Loucy (cell line): ENCODE results near the gene PDHA1.

ENCODE experiments used
- H2AFZ ChIP-seq: fragments of 200-600 bp; sonication (generic); 2 replicates; pipeline ENCODE4 v1.6.0; 2016; ENCODE audit warnings: antibody characterized with exemption, mild to moderate bottlenecking, low read length, moderate library complexity
- H3F3A ChIP-seq: fragments of 200-600 bp; 2 replicates; pipeline ENCODE4 v1.6.0; 2016; ENCODE audit warnings: antibody characterized with exemption, low read depth, mild to moderate bottlenecking
- H3K27me3 ChIP-seq: fragments of 200-600 bp; sonication (generic); 2 replicates; pipeline ENCODE4 v1.6.1; 2014; ENCODE audit warnings: low read length, mild to moderate bottlenecking; ENCODE audit not compliant: insufficient read depth, poor library complexity, severe bottlenecking
- H3K36me3 ChIP-seq: fragments of 200-600 bp; sonication (generic); 2 replicates; pipeline ENCODE4 v1.6.1; 2016; ENCODE audit warnings: low read length; ENCODE audit not compliant: insufficient read depth
- H3K4me1 ChIP-seq: fragments of 200-600 bp; sonication (generic); 2 replicates; pipeline ENCODE4 v1.5.1; 2014; ENCODE audit warnings: low read length, mild to moderate bottlenecking; ENCODE audit not compliant: insufficient read depth, poor library complexity, severe bottlenecking
- H3K4me2 ChIP-seq: fragments of 200-600 bp; sonication (generic); 2 replicates; pipeline ENCODE4 v1.6.0; 2014; ENCODE audit warnings: antibody characterized with exemption, low read length, low read depth, mild to moderate bottlenecking; ENCODE audit not compliant: poor library complexity, severe bottlenecking
- H3K4me3 ChIP-seq: fragments of 200-600 bp; sonication (generic); 2 replicates; pipeline ENCODE4 v1.5.1; 2014; ENCODE audit warnings: low read length, mild to moderate bottlenecking, mixed read lengths; ENCODE audit not compliant: poor library complexity, severe bottlenecking
- H3K79me2 ChIP-seq: fragments of 200-600 bp; sonication (generic); 2 replicates; pipeline ENCODE4 v1.6.1; 2014; ENCODE audit warnings: low read length; ENCODE audit not compliant: insufficient read depth
- H3K9ac ChIP-seq: fragments of 200-600 bp; sonication (generic); 2 replicates; pipeline ENCODE4 v1.6.0; 2014; ENCODE audit warnings: mild to moderate bottlenecking, low read depth, low read length, moderate library complexity; ENCODE audit not compliant: poor library complexity, severe bottlenecking
- H3K9me2 ChIP-seq: fragments of 200-600 bp; sonication (generic); replicated peaks from 2 replicates; pipeline ENCODE4 v1.6.1; 2016; ENCODE audit warnings: low read depth, low read length, mixed read lengths
- H3K9me3 ChIP-seq: fragments of 200-600 bp; sonication (generic); 2 replicates; pipeline ENCODE4 v1.6.1; 2014; ENCODE audit warnings: mild to moderate bottlenecking, antibody characterized with exemption, low read length, low read depth; ENCODE audit not compliant: insufficient read depth
- H4K20me1 ChIP-seq: fragments of 200-600 bp; sonication (generic); 2 replicates; pipeline ENCODE4 v1.6.0; 2014; ENCODE audit warnings: antibody characterized with exemption, low read length, mild to moderate bottlenecking; ENCODE audit not compliant: insufficient read depth, poor library complexity, severe bottlenecking
- EZH2phosphoT487 ChIP-seq: fragments of 200-600 bp; IDR thresholded peaks from 2 replicates; pipeline ENCODE4 v1.6.1; 2018; ENCODE audit warnings: antibody characterized with exemption, mild to moderate bottlenecking, moderate library complexity, borderline replicate concordance
- TF ChIP-seq, protein P1 (sequence below): fragments of 200-600 bp; sonication (generic); conservative IDR thresholded peaks from 2 replicates; pipeline ENCODE4 v1.5.1; 2014; ENCODE audit warnings: mild to moderate bottlenecking, antibody characterized with exemption, low read length

Gene PDHA1

DNA sequence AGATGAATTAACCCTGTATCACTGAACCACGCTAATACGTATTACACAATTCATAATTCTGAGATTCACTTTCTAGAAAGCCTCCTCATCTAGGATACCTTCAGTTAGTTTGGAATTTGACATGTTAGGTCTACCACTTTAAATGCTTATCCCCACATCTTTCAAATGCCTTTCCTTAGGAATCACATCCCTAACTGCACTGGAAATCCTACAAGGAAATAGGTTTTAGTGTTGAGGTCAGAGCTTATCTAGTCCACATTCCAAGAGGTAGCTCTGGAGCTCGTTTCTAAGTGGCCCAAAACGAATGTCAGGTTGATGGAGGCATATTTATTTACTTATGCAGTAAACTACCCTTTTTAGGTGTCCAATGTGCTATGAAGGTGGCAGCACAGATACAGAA, 18.0 kb downstream of the PDHA1 start:
- H3K4me3 ChIP-seq = no peak overlapping the region
- H3K9me3 ChIP-seq = no peaks in the 10 kb centered on the region
- no peaks in the 10 kb centered on the region for H3F3A ChIP-seq
- no peak overlapping the region for H3K4me2 ChIP-seq
- H2AFZ ChIP-seq = no peak overlapping the region
- no peaks in the 10 kb centered on the region for H3K4me1 ChIP-seq
- TF ChIP-seq, protein P1, sequence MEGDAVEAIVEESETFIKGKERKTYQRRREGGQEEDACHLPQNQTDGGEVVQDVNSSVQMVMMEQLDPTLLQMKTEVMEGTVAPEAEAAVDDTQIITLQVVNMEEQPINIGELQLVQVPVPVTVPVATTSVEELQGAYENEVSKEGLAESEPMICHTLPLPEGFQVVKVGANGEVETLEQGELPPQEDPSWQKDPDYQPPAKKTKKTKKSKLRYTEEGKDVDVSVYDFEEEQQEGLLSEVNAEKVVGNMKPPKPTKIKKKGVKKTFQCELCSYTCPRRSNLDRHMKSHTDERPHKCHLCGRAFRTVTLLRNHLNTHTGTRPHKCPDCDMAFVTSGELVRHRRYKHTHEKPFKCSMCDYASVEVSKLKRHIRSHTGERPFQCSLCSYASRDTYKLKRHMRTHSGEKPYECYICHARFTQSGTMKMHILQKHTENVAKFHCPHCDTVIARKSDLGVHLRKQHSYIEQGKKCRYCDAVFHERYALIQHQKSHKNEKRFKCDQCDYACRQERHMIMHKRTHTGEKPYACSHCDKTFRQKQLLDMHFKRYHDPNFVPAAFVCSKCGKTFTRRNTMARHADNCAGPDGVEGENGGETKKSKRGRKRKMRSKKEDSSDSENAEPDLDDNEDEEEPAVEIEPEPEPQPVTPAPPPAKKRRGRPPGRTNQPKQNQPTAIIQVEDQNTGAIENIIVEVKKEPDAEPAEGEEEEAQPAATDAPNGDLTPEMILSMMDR = no peak
- no peak for TF ChIP-seq EZH2phosphoT487
- H3K27me3 ChIP-seq = no peaks in the 10 kb centered on the region
- H4K20me1 ChIP-seq = no peaks in the 10 kb centered on the region
- H3K9ac ChIP-seq = no peak overlapping the region
- peaks cover 35% of the 10 kb centered on the region; the same call in 1 of the 2 replicates for H3K36me3 ChIP-seq
- no peaks in the 10 kb centered on the region for H3K9me2 ChIP-seq
- no peaks in the 10 kb centered on the region for H3K79me2 ChIP-seq

DNA sequence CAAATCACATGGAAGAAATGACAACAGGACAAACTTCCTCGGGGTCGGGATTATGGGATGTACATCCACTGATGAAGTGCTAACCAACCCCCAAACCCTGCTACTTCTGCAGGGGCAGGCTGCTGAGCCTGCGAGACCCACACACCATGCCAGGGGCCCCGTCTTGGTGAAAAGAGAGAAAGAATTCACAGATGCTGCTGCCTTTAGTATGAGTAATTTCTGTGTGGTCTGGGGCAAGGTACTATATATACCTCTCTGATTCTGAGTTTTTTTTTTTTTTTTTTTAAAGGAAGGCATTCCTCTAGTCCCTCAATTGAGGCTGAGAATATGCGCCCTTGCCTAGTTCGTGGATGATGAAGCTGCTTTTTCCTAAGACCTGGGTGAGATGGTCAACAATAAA, 24.8 kb downstream of the PDHA1 start:
- no peaks in the 10 kb centered on the region for H3K79me2 ChIP-seq
- no peaks in the 10 kb centered on the region for H3K36me3 ChIP-seq
- H4K20me1 ChIP-seq = no peaks in the 10 kb centered on the region
- no peak overlapping the region for H3K4me3 ChIP-seq
- TF ChIP-seq, protein P1 = no peak
- TF ChIP-seq EZH2phosphoT487 = no peak
- H3K27me3 ChIP-seq = no peaks in the 10 kb centered on the region
- H3F3A ChIP-seq = no peaks in the 10 kb centered on the region
- no peak overlapping the region for H2AFZ ChIP-seq
- H3K9ac ChIP-seq = no peak overlapping the region
- no peaks in the 10 kb centered on the region for H3K9me2 ChIP-seq
- no peaks in the 10 kb centered on the region for H3K4me1 ChIP-seq
- no peaks in the 10 kb centered on the region for H3K9me3 ChIP-seq
- no peak overlapping the region for H3K4me2 ChIP-seq

DNA sequence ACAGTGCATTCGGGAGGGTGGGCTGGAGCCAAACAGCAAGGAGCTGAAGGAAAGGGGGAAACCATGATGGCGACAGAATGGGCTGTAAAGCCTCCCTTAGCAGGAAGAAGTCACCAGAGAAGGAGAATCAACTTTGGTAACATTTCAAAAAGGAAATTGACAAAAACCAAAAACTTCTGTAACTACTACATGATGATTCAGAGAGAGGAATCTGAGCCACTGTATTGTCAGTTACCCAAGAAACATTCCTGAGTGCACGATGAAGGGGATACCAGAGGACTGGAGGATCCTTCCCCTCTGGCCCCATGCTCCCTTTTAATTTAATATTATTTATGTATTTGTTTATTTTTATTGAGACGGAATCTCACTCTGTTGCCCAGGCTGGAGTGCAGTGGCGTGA, 26.3 kb downstream of the PDHA1 start:
- Histone ChIP-seq H3K4me2 (no peak overlapping the region), H3K4me3 (no peak overlapping the region), H3K27me3 (no peaks in the 10 kb centered on the region), H3K9me3 (no peaks in the 10 kb centered on the region), H3K36me3 (no peaks in the 10 kb centered on the region), H2AFZ (no peak overlapping the region), H3K4me1 (no peaks in the 10 kb centered on the region), H3K79me2 (no peaks in the 10 kb centered on the region), H3F3A (no peaks in the 10 kb centered on the region), H3K9me2 (no peaks in the 10 kb centered on the region), H3K9ac (no peak overlapping the region), H4K20me1 (no peaks in the 10 kb centered on the region)
- TF ChIP-seq, protein P1 = no peak
- TF ChIP-seq EZH2phosphoT487 = no peak
